Pancreas (tissue), 10 donors: ENCODE data around the gene MFSD2B. TPM values are rescaled to one million over a fixed set of nuclear protein-coding genes. Genes with fewer than 3 reads are reported as not detected.

Source experiments
- ATAC-seq, 4 donors: fragments of 200-7000 bp; cut with Tn5 transposase; one replicate each; pipeline versions ENCODE4 v1.8.0 to v1.9.1; 2020; ENCODE audit warnings: mild to moderate bottlenecking in 4 of 4, moderate library complexity in 4 of 4
- DNase-seq, 6 donors: peaks; one replicate each; pipeline ENCODE4 v3.0.0-alpha.2; 2020
- FAIRE-seq: peaks from 2 replicates; lab custom pipeline; 2012; peaks lifted over from hg19 to GRCh38; lab: Jason Lieb, UNC
- H3K27ac ChIP-seq, 4 donors: fragments of 200-600 bp; sonication (generic); 1 replicate in 3 of 4; 2 replicates in 1 of 4; pipeline versions ENCODE4 v1.5.0 to v1.8.0; 2020
- H3K27me3 ChIP-seq, 4 donors: fragments of 200-600 bp; one replicate each; pipeline ENCODE4 v1.8.0; 2021
- H3K36me3 ChIP-seq, 3 donors: fragments of 200-600 bp; sonication (generic) in 1 of 3; one replicate each; pipeline versions ENCODE4 v1.5.0 to v1.8.0; 2020 to 2021
- H3K4me1 ChIP-seq, 3 donors: fragments of 200-600 bp; one replicate each; pipeline ENCODE4 v1.8.0; 2021
- H3K4me3 ChIP-seq, 4 donors: fragments of 200-600 bp; sonication (generic) in 2 of 4; one replicate each; pipeline versions ENCODE4 v1.5.0 to v1.8.0; 2020 to 2021
- H3K9me3 ChIP-seq, 4 donors: fragments of 200-600 bp; one replicate each; pipeline ENCODE4 v1.8.0; 2021
- CTCF ChIP-seq, 4 donors: fragments of 200-600 bp; sonication (generic) in 3 of 4; IDR thresholded peaks; one replicate each; pipeline versions ENCODE4 v1.5.0 to v1.8.0; 2021; ENCODE audit warnings: antibody characterized with exemption in 4 of 4
- WGBS, 2 donors: extraction: QIAGEN DNeasy Blood & Tissue Kit; methylation state at CpG; one replicate each; pipeline ENCODE4 v1.1.7; 2013; 5-methylcytosine and 5-hydroxymethylcytosine counted together
- intact Hi-C, 3 donors: fragments of 100-400 bp; cut with DNase I; formaldehyde crosslinking; loops; one replicate each; pipeline versions ENCODE4 v1.11.1 to v1.14.2; 2022
- polyA plus RNA-seq, 2 donors: library from polyadenylated mRNA; stranded (reverse); fragments of 200-250 nt; gene quantifications; one replicate each; pipeline ENCODE4 v1.2.3, GENCODE V29; 2013
- total RNA-seq, 6 donors: library from RNA; stranded (reverse); fragmentation: NEBNext Ultra II Directional in 4 of 6; extraction: Animal tissue kit (Norgen Biotek cat#: 25700) in 4 of 6; gene quantifications; one replicate each; pipeline versions ENCODE4 v1.2.1 to v1.2.4, GENCODE V29; 2021 to 2023
- donor health status: healthy with polysubstance abuse.
- donor health status: DM: no; HTN: no; CAD: no; lungs with moderate emphysema.
- donor health status: DM: no; HTN: no; CAD: no.
- donor health status: control.
- donor health status: control.
- donor health status: Bipolar disorder and iron deficiency.
- donor health status: DM: yes; HTN: yes; CAD: no.
- donor health status: DM: no; HTN: no; CAD: no.
- donor health status: DM: no; HTN: no; CAD: no.
- donor health status: DM: yes; HTN: yes; CAD: no.

MFSD2B gene
- total and polyA plus RNA-seq, 8 donors: 0.07 to 0.47 (median 0.12) TPM; not detected in 5

GRCh38 chr2:24054366-24055010 is 44.6 kb downstream of the MFSD2B start:
- Histone ChIP-seq H3K27me3 (no peaks in the 10 kb centered on the region), H3K4me1 (peaks cover 0 to 4% (median 0%) of the 10 kb centered on the region in 3 donors), H3K36me3 (no peaks in the 10 kb centered on the region), H3K27ac (no peak overlapping the region), H3K9me3 (no peaks in the 10 kb centered on the region), H3K4me3 (no peak overlapping the region)
- DNase-seq (no peak), FAIRE-seq (no peak), ATAC-seq (no peak)
- intact Hi-C loops: no loop called here
- TF ChIP-seq CTCF (IDR thresholded peaks at IDR 0.05): no peak
- 66 to 70% methylated on average over 8 of the region's 8 CpGs for WGBS, 2 donors

- Histone ChIP-seq H3K9me3 (no peaks in the 10 kb centered on the region), H3K4me1 (no peaks in the 10 kb centered on the region), H3K36me3 (no peaks in the 10 kb centered on the region), H3K27ac (no peak overlapping the region), H3K27me3 (no peaks in the 10 kb centered on the region), H3K4me3 (no peak overlapping the region)
- ATAC-seq: no peak
- 77 to 79% methylated on average over 6 of the region's 6 CpGs for WGBS, 2 donors
- no peak for DNase-seq
- no peak for FAIRE-seq
- intact Hi-C loops: no loop called here
- no peak for TF ChIP-seq CTCF (IDR thresholded peaks at IDR 0.05)
Observed at GRCh38 chr2:24055750-24056149, 45.9 kb downstream of the MFSD2B start.

GRCh38 chr2:24058564-24059271 is 48.8 kb downstream of the MFSD2B start:
- no peak overlapping the region for H3K4me3 ChIP-seq
- TF ChIP-seq CTCF (IDR thresholded peaks at IDR 0.05): no peak
- DNase-seq (no peak), FAIRE-seq (no peak), ATAC-seq (no peak)
- no peaks in the 10 kb centered on the region for H3K36me3 ChIP-seq
- intact Hi-C loops: no loop called here
- 66 to 72% methylated on average over 4 of the region's 4 CpGs for WGBS, 2 donors
- H3K27me3 ChIP-seq: no peaks in the 10 kb centered on the region
- no peaks in the 10 kb centered on the region for H3K4me1 ChIP-seq
- H3K9me3 ChIP-seq: no peaks in the 10 kb centered on the region
- H3K27ac ChIP-seq: no peak overlapping the region

GRCh38 chr2:24065341-24065740 is 55.5 kb downstream of the MFSD2B start:
- intact Hi-C loops: no loop called here
- no peak for DNase-seq
- no peak for ATAC-seq
- no peaks in the 10 kb centered on the region for H3K27me3 ChIP-seq
- no peaks in the 10 kb centered on the region for H3K9me3 ChIP-seq
- H3K36me3 ChIP-seq: peaks cover 0 to 23% (median 0%) of the 10 kb centered on the region in 3 donors
- FAIRE-seq: no peak
- H3K27ac ChIP-seq: no peak overlapping the region
- WGBS, 2 donors: 67 to 76% methylated on average over 2 of the region's 2 CpGs
- H3K4me1 ChIP-seq: no peaks in the 10 kb centered on the region
- TF ChIP-seq CTCF (IDR thresholded peaks at IDR 0.05): no peak
- no peak overlapping the region for H3K4me3 ChIP-seq

GRCh38 chr2:24072259-24072658 is 62.4 kb downstream of the MFSD2B start:
- no peak for FAIRE-seq
- Histone ChIP-seq H3K27ac (no peak overlapping the region), H3K36me3 (peaks cover 0 to 35% (median 0%) of the 10 kb centered on the region in 3 donors), H3K9me3 (no peaks in the 10 kb centered on the region), H3K4me3 (no peak overlapping the region), H3K27me3 (no peaks in the 10 kb centered on the region), H3K4me1 (peaks cover 0 to 12% (median 0%) of the 10 kb centered on the region in 3 donors)
- 90 to 94% methylated on average over 4 of the region's 4 CpGs for WGBS, 2 donors
- intact Hi-C loops: no loop called here
- TF ChIP-seq CTCF (IDR thresholded peaks at IDR 0.05): no peak
- DNase-seq: no peak
- ATAC-seq: no peak
